ENCODE data around the gene IGF2BP2. TPM values are rescaled to one million over a fixed set of nuclear protein-coding genes. Genes with fewer than 3 reads are reported as not detected.
"Not testable (repeated sequence)": the region's sequence is repeated elsewhere in the genome, so short reads cannot be mapped to it uniquely, and the experiment has no call there.

The IGF2BP2 gene
- total and polyA plus RNA-seq, 2 of the 13 experiments (the other 11 are each of a cell fraction or from before 2014, with no cell fraction given): 6.5 to 46.0 TPM

DNA sequence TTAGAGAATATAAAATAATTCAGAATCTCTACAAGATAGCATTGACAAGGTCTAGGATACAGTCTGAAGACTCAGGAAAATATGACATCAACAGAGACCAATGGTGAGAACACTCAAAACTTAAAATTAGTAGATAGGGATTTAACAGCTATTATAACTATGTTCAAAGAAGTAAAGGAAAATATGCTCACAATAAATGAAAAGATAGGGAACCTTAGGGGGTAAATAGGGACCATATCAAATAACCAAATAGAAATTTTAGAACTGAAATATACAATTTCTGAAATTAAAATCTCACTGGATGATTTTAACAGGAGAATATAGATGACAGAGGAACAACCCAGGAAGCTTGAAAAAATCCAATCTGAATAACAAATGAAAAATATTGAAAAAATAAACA lies 31.8 kb upstream of the IGF2BP2 start:
- no peaks in the 10 kb centered on the region for H3K36me3 ChIP-seq (replicated peaks in 1 of 2; ENCODE audit: control insufficient read depth in 1 of 2, insufficient read depth in 2 of 2, low read length in 2 of 2)
- no TSS peak for BruUV-seq (replicated peaks)
- ATAC-seq (no peak), DNase-seq (ENCODE audit: low spot score) (no peak), FAIRE-seq (no peak)
- H3K4me2 ChIP-seq (ENCODE audit: low read depth, low read length): no peak overlapping the region
- H3K27ac ChIP-seq (ENCODE audit: extremely low read length, insufficient read depth, low read length): no peak overlapping the region
- no peak overlapping the region for H2AFZ ChIP-seq (ENCODE audit: low read length)
- no peak overlapping the region for H3K4me3 ChIP-seq (replicated peaks in 1 of 3; ENCODE audit: insufficient read depth in 1 of 3, low read depth in 2 of 3, low read length in 3 of 3)
- H3K27me3 ChIP-seq (ENCODE audit: control insufficient read depth in 1 of 2, insufficient read depth in 2 of 2, low read length in 2 of 2): no peaks in the 10 kb centered on the region
- TF ChIP-seq CHD4 (IDR thresholded peaks at IDR 0.05; ENCODE audit: borderline replicate concordance, low read length) (peak; percentile 76; the same call in 1 of the 2 replicates), MLLT10 (CRISPR knock-in tag; IDR thresholded peaks at IDR 0.05) (no peak), KDM1A (CRISPR knock-in tag; IDR thresholded peaks at IDR 0.05) (0 out of 2 replicates have a peak, but pooled peaks have one; percentile 17)
- TF ChIP-seq, protein P1, sequence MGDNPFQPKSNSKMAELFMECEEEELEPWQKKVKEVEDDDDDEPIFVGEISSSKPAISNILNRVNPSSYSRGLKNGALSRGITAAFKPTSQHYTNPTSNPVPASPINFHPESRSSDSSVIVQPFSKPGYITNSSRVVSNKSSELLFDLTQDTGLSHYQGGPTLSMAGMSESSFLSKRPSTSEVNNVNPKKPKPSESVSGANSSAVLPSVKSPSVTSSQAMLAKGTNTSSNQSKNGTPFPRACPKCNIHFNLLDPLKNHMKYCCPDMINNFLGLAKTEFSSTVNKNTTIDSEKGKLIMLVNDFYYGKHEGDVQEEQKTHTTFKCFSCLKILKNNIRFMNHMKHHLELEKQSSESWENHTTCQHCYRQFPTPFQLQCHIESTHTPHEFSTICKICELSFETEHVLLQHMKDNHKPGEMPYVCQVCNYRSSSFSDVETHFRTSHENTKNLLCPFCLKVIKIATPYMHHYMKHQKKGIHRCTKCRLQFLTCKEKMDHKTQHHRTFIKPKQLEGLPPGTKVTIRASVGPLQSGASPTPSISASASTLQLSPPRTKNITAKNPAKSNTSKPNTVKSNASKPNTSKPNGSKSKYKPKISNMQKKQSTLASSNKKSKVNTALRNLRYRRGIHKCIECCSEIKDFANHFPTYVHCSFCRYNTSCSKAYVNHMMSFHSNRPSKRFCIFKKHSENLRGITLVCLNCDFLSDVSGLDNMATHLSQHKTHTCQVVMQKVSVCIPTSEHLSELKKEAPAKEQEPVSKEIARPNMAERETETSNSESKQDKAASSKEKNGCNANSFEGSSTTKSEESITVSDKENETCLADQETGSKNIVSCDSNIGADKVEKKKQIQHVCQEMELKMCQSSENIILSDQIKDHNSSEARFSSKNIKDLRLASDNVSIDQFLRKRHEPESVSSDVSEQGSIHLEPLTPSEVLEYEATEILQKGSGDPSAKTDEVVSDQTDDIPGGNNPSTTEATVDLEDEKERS (CRISPR knock-in tag; IDR thresholded peaks at IDR 0.05): peak; percentile 92
- H3K79me2 ChIP-seq (ENCODE audit: insufficient read depth, low read length): no peaks in the 10 kb centered on the region
- intact Hi-C loops (cut with micrococcal nuclease; ENCODE audit: unreplicated experiment) (no loop called here), in situ Hi-C loops (cut with HindIII; ENCODE audit: extremely low pct_ligation_motif_present, low pct_unique_long_range_greater_than_20kb) (no loop called here)
- ChIA-PET POLR2A (no interaction called here), CTCF (ENCODE audit: low intra/inter-chr PET ratio, low total read pairs) (no interaction called here)
- H3K9ac ChIP-seq (ENCODE audit: insufficient read depth, low read depth, low read length): no peak overlapping the region
- peaks cover 46% of the 10 kb centered on the region for H3K4me1 ChIP-seq (ENCODE audit: insufficient read depth, low read length)
- no peaks in the 10 kb centered on the region for H4K20me1 ChIP-seq (ENCODE audit: insufficient read depth, low read length)
- H3K9me3 ChIP-seq (ENCODE audit: low read length): peaks cover 12% of the 10 kb centered on the region; the same call in 1 of the 2 replicates

DNA sequence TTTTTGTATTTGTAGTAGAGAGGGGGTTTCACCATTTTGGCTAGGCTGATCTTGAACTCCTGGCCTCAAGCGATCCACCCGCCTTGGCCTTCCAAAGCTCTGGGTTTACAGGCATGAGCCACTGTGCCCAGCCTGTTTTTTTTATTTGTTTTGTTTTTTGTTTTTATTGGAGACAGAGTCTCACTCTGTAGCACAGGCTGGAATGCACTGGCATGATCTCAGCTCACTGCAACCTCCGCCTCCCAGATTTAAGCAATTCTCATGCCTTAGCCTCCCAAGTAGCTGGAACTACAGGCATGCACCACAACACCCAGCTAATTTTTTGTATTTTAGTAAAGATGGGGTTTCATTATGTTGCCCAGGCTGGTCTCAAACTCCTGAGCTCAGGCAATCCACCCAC lies 28.9 kb upstream of the IGF2BP2 start:
- ATAC-seq; CTCF ChIA-PET (ENCODE audit: low intra/inter-chr PET ratio, low total read pairs); H3K4me2 ChIP-seq (ENCODE audit: low read depth, low read length); H2AFZ ChIP-seq (ENCODE audit: low read length); H3K79me2 ChIP-seq (ENCODE audit: insufficient read depth, low read length); H3K27me3 ChIP-seq (ENCODE audit: control insufficient read depth in 1 of 2, insufficient read depth in 2 of 2, low read length in 2 of 2); H4K20me1 ChIP-seq (ENCODE audit: insufficient read depth, low read length); DNase-seq (ENCODE audit: low spot score); in situ Hi-C loops (cut with HindIII; ENCODE audit: extremely low pct_ligation_motif_present, low pct_unique_long_range_greater_than_20kb); H3K4me3 ChIP-seq (replicated peaks in 1 of 3; ENCODE audit: insufficient read depth in 1 of 3, low read depth in 2 of 3, low read length in 3 of 3); H3K9ac ChIP-seq (ENCODE audit: insufficient read depth, low read depth, low read length); FAIRE-seq; H3K36me3 ChIP-seq (replicated peaks in 1 of 2; ENCODE audit: control insufficient read depth in 1 of 2, insufficient read depth in 2 of 2, low read length in 2 of 2); intact Hi-C loops (cut with micrococcal nuclease; ENCODE audit: unreplicated experiment); H3K27ac ChIP-seq (ENCODE audit: extremely low read length, insufficient read depth, low read length); BruUV-seq (replicated peaks): not testable (repeated sequence)
- POLR2A ChIA-PET: interaction anchor here (0.9 kb wide), 1 partner anchor 84 kb away, joined by 6 read pairs; the partner anchor contains the start of gene TRA2B
- Histone ChIP-seq H3K9me3 (ENCODE audit: low read length) (peaks cover 12% of the 10 kb centered on the region; the same call in 1 of the 2 replicates), H3K4me1 (ENCODE audit: insufficient read depth, low read length) (peaks cover 31% of the 10 kb centered on the region)
- WGBS (ENCODE audit: low lambda C conversion rate): 71% methylated on average over 3 of the region's 3 CpGs
